Measurements from ENCODE around the gene ACAP2.

- TF ChIP-seq CTCF (IDR thresholded peaks at IDR 0.05; ENCODE audit: insufficient read depth, low read depth, low read length) (no peak), EZH2 (IDR thresholded peaks at IDR 0.05; ENCODE audit: insufficient read depth, low read length) (no peak)
Measured at GRCh38 chr3:195401943-195402342, 40.9 kb downstream of the ACAP2 start.
